ENCODE measurements around the gene MARCHF3.

DNA sequence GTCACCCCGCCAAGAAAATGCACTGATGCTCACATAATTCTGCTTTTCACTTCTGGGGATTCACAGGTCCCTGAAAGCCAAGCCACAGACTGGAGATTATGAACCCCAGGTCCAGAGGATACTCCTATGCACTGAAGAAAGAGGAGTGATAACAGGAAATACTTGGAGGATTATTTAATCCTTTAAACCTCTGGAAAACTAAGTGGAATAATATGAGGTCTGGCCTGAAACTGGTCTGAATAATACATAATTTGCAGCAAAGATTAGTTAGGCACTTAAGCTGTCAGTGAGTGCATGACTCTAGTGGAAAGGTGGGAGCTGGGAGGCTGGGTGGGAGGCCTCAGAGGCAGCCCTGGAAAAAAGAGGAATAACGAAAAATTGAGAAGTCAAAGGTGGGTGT is 45.7 kb downstream of the MARCHF3 start:
- TF ChIP-seq, protein P1, sequence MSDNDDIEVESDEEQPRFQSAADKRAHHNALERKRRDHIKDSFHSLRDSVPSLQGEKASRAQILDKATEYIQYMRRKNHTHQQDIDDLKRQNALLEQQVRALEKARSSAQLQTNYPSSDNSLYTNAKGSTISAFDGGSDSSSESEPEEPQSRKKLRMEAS (CRISPR knock-in tag; IDR thresholded peaks at IDR 0.05), result no peak
- TF ChIP-seq, protein P2, sequence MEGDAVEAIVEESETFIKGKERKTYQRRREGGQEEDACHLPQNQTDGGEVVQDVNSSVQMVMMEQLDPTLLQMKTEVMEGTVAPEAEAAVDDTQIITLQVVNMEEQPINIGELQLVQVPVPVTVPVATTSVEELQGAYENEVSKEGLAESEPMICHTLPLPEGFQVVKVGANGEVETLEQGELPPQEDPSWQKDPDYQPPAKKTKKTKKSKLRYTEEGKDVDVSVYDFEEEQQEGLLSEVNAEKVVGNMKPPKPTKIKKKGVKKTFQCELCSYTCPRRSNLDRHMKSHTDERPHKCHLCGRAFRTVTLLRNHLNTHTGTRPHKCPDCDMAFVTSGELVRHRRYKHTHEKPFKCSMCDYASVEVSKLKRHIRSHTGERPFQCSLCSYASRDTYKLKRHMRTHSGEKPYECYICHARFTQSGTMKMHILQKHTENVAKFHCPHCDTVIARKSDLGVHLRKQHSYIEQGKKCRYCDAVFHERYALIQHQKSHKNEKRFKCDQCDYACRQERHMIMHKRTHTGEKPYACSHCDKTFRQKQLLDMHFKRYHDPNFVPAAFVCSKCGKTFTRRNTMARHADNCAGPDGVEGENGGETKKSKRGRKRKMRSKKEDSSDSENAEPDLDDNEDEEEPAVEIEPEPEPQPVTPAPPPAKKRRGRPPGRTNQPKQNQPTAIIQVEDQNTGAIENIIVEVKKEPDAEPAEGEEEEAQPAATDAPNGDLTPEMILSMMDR (IDR thresholded peaks at IDR 0.05), result no peak
- no peak for TF ChIP-seq SMAD4 (CRISPR knock-in tag; IDR thresholded peaks at IDR 0.05)
- TF ChIP-seq SP1 (CRISPR knock-in tag; conservative IDR thresholded peaks at IDR 0.05), result no peak
- TF ChIP-seq NFYB (CRISPR knock-in tag; conservative IDR thresholded peaks at IDR 0.05; ENCODE audit: low read depth), result no peak
- TF ChIP-seq, protein P3, sequence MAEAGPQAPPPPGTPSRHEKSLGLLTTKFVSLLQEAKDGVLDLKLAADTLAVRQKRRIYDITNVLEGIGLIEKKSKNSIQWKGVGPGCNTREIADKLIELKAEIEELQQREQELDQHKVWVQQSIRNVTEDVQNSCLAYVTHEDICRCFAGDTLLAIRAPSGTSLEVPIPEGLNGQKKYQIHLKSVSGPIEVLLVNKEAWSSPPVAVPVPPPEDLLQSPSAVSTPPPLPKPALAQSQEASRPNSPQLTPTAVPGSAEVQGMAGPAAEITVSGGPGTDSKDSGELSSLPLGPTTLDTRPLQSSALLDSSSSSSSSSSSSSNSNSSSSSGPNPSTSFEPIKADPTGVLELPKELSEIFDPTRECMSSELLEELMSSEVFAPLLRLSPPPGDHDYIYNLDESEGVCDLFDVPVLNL (CRISPR knock-in tag; IDR thresholded peaks at IDR 0.05; ENCODE audit: borderline replicate concordance, low read depth), result no peak
- TF ChIP-seq, protein P4, sequence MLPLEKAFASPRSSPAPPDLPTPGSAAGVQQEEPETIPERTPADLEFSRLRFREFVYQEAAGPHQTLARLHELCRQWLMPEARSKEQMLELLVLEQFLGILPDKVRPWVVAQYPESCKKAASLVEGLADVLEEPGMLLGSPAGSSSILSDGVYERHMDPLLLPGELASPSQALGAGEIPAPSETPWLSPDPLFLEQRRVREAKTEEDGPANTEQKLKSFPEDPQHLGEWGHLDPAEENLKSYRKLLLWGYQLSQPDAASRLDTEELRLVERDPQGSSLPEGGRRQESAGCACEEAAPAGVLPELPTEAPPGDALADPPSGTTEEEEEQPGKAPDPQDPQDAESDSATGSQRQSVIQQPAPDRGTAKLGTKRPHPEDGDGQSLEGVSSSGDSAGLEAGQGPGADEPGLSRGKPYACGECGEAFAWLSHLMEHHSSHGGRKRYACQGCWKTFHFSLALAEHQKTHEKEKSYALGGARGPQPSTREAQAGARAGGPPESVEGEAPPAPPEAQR (CRISPR knock-in tag; IDR thresholded peaks at IDR 0.05), result no peak

Measured in WTC11 (cell line).